GM12878 (cell line): ENCODE measurements around the gene CSRNP2. TPM values are rescaled to one million over a fixed set of nuclear protein-coding genes. Genes with fewer than 3 reads are reported as not detected.

Source experiments
- ATAC-seq: fragments of 200-7000 bp; cut with Tn5 transposase; 3 replicates; pipeline ENCODE4 v1.9.1; 2020; ENCODE audit warnings: mild to moderate bottlenecking, moderate library complexity
- BruUV-seq: library from RNA; stranded (reverse); fragments of 400-500 nt; replicated peaks from 2 replicates; lab custom pipeline; 2021; lab: Mats Ljungman, UMichigan
- CTCF ChIA-PET: fragments of 300-600 bp; sonication (Branson Sonifier 250); formaldehyde crosslinking; extraction: SDS; loops from one replicate; lab custom pipeline; 2021; ENCODE audit warnings: inconsistent platforms; lab: Yijun Ruan, JAX
- POLR2A ChIA-PET: fragments of 350-600 bp; formaldehyde crosslinking; extraction: SDS; loops from one replicate; lab custom pipeline; 2021; ENCODE audit warnings: inconsistent platforms; lab: Charles Lee
- RAD21 ChIA-PET: fragments of 300-600 bp; sonication (Branson Sonifier 250); formaldehyde crosslinking; loops from one replicate; lab custom pipeline; 2023; ENCODE audit warnings: antibody characterized with exemption; ENCODE audit not compliant: unreplicated experiment; lab: Charles Lee
- SMC1A ChIA-PET: fragments of 300-600 bp; sonication (Branson Sonifier 250); formaldehyde crosslinking; loops from one replicate; lab custom pipeline; 2023; ENCODE audit not compliant: unreplicated experiment, uncharacterized antibody; lab: Charles Lee
- DNase-seq: peaks from one replicate; pipeline ENCODE4 v3.0.0-alpha.2; 2011; ENCODE audit warnings: low read depth, low spot score
- FAIRE-seq: peaks from 3 replicates; lab custom pipeline; 2011; peaks lifted over from hg19 to GRCh38; lab: Jason Lieb, UNC
- H2AFZ ChIP-seq: 2 replicates; pipeline ENCODE4 v1.6.0; 2011; ENCODE audit warnings: low read depth, low read length, control low read depth; ENCODE audit not compliant: control insufficient read depth
- H3K27ac ChIP-seq: 2 replicates; pipeline ENCODE4 v1.5.1; 2011; ENCODE audit warnings: control low read depth; ENCODE audit not compliant: control insufficient read depth, insufficient read depth
- H3K27me3 ChIP-seq, 2 experiments: replicated peaks in 1 of 2; 2 replicates each; pipeline versions ENCODE4 v1.6.0 to v1.6.1; 2011; ENCODE audit warnings: low read length in 1 of 2; ENCODE audit not compliant: control insufficient read depth in 2 of 2, insufficient read depth in 2 of 2
- H3K36me3 ChIP-seq, 2 experiments: 2 replicates each; pipeline ENCODE4 v1.5.1; 2011; ENCODE audit warnings: low read length in 1 of 2; ENCODE audit not compliant: control insufficient read depth in 2 of 2, insufficient read depth in 2 of 2
- H3K4me1 ChIP-seq: 2 replicates; pipeline ENCODE4 v1.6.1; 2011; ENCODE audit warnings: mild to moderate bottlenecking, low read length, moderate library complexity, mixed read lengths; ENCODE audit not compliant: control insufficient read depth, insufficient read depth
- H3K4me2 ChIP-seq: 2 replicates; pipeline ENCODE4 v1.6.0; 2011; ENCODE audit warnings: control low read depth; ENCODE audit not compliant: control insufficient read depth, insufficient read depth
- H3K4me3 ChIP-seq: fragments of 200-600 bp; sonication (generic); 2 replicates; pipeline ENCODE4 v1.5.1; 2016
- H3K79me2 ChIP-seq: 2 replicates; pipeline ENCODE4 v1.6.0; 2011; ENCODE audit warnings: low read length; ENCODE audit not compliant: control insufficient read depth, insufficient read depth
- H3K9ac ChIP-seq: 2 replicates; pipeline ENCODE4 v1.8.0; 2011; ENCODE audit warnings: low read length, control low read depth, mixed read lengths; ENCODE audit not compliant: control insufficient read depth, insufficient read depth
- H3K9me3 ChIP-seq: replicated peaks from 3 replicates; pipeline ENCODE4 v1.5.1; 2011; ENCODE audit warnings: mild to moderate bottlenecking, low read length; ENCODE audit not compliant: control insufficient read depth, insufficient read depth
- H4K20me1 ChIP-seq: 2 replicates; pipeline ENCODE4 v1.6.0; 2011; ENCODE audit not compliant: control insufficient read depth, insufficient read depth
- BMI1 ChIP-seq: fragments of 450-650 bp; IDR thresholded peaks from 2 replicates; pipeline ENCODE4 v1.6.1; 2016; ENCODE audit warnings: mild to moderate bottlenecking, moderate library complexity, borderline replicate concordance
- BRCA1 ChIP-seq: IDR thresholded peaks from 2 replicates; pipeline ENCODE4 v1.6.1; 2011; ENCODE audit warnings: low read depth, low read length, improper control_type of control experiment
- MEF2A ChIP-seq: IDR thresholded peaks from 2 replicates; pipeline ENCODE4 v1.6.1; 2011; ENCODE audit warnings: low read depth, mild to moderate bottlenecking, low read length, moderate library complexity; ENCODE audit not compliant: insufficient read depth
- MEF2B ChIP-seq: fragments of 450-650 bp; IDR thresholded peaks from 2 replicates; pipeline ENCODE4 v1.6.1; 2018; ENCODE audit warnings: mild to moderate bottlenecking, moderate library complexity; ENCODE audit not compliant: partially characterized antibody, poor library complexity, severe bottlenecking
- MXI1 ChIP-seq: fragments of 150-350 bp; IDR thresholded peaks from 2 replicates; pipeline ENCODE4 v1.6.1; 2011; ENCODE audit warnings: low read depth, mild to moderate bottlenecking, inconsistent platforms, low read length, improper control_type of control experiment
- PRDM15 ChIP-seq: fragments of 450-650 bp; formaldehyde crosslinking; IDR thresholded peaks from 2 replicates; pipeline ENCODE4 v1.4.0; 2020; ENCODE audit warnings: mild to moderate bottlenecking, moderate library complexity
- SMARCA5 ChIP-seq: fragments of 450-650 bp; IDR thresholded peaks from 2 replicates; pipeline ENCODE4 v1.6.1; 2017; ENCODE audit warnings: mild to moderate bottlenecking
- SP1 ChIP-seq: IDR thresholded peaks from one replicate; pipeline ENCODE4 v1.6.1; 2011; ENCODE audit warnings: low read depth, low read length
- WGBS: methylation state at CpG from one replicate; pipeline ENCODE4 v1.1.6; 2016; ENCODE audit warnings: low lambda C conversion rate; ENCODE audit not compliant: insufficient replicate concordance, insufficient coverage; ENCODE audit errors: missing lambda C conversion rate; 5-methylcytosine and 5-hydroxymethylcytosine counted together
- in situ Hi-C: fragments of 300-500 bp; cut with MboI; formaldehyde crosslinking; loops from 9 replicates; pipeline ENCODE4 v1.14.3; 2018; ENCODE audit warnings: mixed read lengths
- intact Hi-C: fragments of 100-400 bp; cut with micrococcal nuclease; formaldehyde crosslinking; loops from one replicate; pipeline ENCODE4 v1.14.2; 2022; ENCODE audit not compliant: unreplicated experiment
- polyA plus RNA-seq, 11 experiments: library from polyadenylated mRNA; depleted of rRNA in 4 of 11; unstranded in 6 of 11; stranded (reverse) in 5 of 11; fragments of >200 nt; fragmentation: Nextera tagmentation in 4 of 11; fragmentation: Illumina TruSeq in 1 of 11; extraction: Ambion mirVana in 4 of 11; extraction: Trizol in 1 of 11; gene quantifications; 1 replicate in 1 of 11; 2 replicates in 10 of 11; pipeline versions ENCODE4 v1.2.1 to v1.2.3, GENCODE V29; 2011 to 2016; ENCODE audit warnings: inconsistent platforms in 2 of 11, missing spikeins in 2 of 11, low read depth in 1 of 11
- total RNA-seq, 4 experiments: library from RNA; depleted of rRNA in 3 of 4; stranded (reverse); fragments of >200 nt in 3 of 4; fragmentation: Illumina TruSeq in 1 of 4; extraction: Trizol in 1 of 4; gene quantifications; 2 replicates each; pipeline versions ENCODE4 v1.2.1 to v1.2.3, GENCODE V29; 2013 to 2021

The CSRNP2 gene
- total and polyA plus RNA-seq, 10 of the 15 experiments (the other 5 are each of a cell fraction or from before 2014, with no cell fraction given) = 1.2 to 12.1 (median 6.3) TPM

- TF ChIP-seq MEF2B (no peak), SP1 (no peak), SMARCA5 (no peak)
Observed at GRCh38 chr12:51126297-51126696, 42.9 kb upstream of the CSRNP2 start (continued).

GRCh38 chr12:51124504-51124903 is 41.1 kb upstream of the CSRNP2 start:
- RAD21 ChIA-PET = no interaction called here
- ATAC-seq = no peak
- Histone ChIP-seq H3K9me3 (no peaks in the 10 kb centered on the region), H3K4me3 (no peak overlapping the region), H3K79me2 (peaks cover 1% of the 10 kb centered on the region; the same call in 1 of the 2 replicates), H3K36me3 (peaks cover 3 to 9% of the 10 kb centered on the region in 2 experiments; a peak in 3 of 4 replicates), H3K4me1 (0 out of 2 replicates have a peak, but pooled peaks cover 2% of the 10 kb centered on the region), H3K9ac (no peak overlapping the region), H2AFZ (no peak overlapping the region), H4K20me1 (no peaks in the 10 kb centered on the region), H3K27me3 (no peaks in the 10 kb centered on the region), H3K4me2 (no peak overlapping the region), H3K27ac (no peak overlapping the region)
- 98% methylated on average over 14 of the region's 14 CpGs for WGBS
- no peak for DNase-seq
- no peak for TF ChIP-seq MXI1
- no peak for TF ChIP-seq BMI1
- intact Hi-C loops = no loop called here
- BruUV-seq = no TSS peak
- SMC1A ChIA-PET = no interaction called here
- in situ Hi-C loops = no loop called here
- CTCF ChIA-PET = interaction anchor here (0.6 kb wide), 1 partner anchor 14 kb away, joined by 3 read pairs; no protein-coding TSS in a partner anchor
- POLR2A ChIA-PET = no interaction called here
- FAIRE-seq = no peak

- SMC1A ChIA-PET = no interaction called here
- BruUV-seq = no TSS peak
- no peak overlapping the region for H3K4me3 ChIP-seq
Observed at GRCh38 chr12:51122844-51123243, 39.4 kb upstream of the CSRNP2 start.

More at GRCh38 chr12:51122844-51123243, 39.4 kb upstream of the CSRNP2 start:
- ChIA-PET RAD21 (no interaction called here), CTCF (no interaction called here), POLR2A (no interaction called here)
- no peak overlapping the region for H3K4me2 ChIP-seq
- no peak overlapping the region for H3K27ac ChIP-seq
- H4K20me1 ChIP-seq = no peaks in the 10 kb centered on the region
- in situ Hi-C loops = no loop called here
- DNase-seq (no peak), FAIRE-seq (peak; percentile 61), ATAC-seq (no peak)
- TF ChIP-seq BRCA1 = no peak
- TF ChIP-seq MEF2A = no peak
- no peak for TF ChIP-seq PRDM15
- H3K36me3 ChIP-seq = peaks cover 3 to 10% of the 10 kb centered on the region in 2 experiments; a peak in 3 of 4 replicates
- no peak overlapping the region for H2AFZ ChIP-seq
- 0 out of 2 replicates have a peak, but pooled peaks cover 2% of the 10 kb centered on the region for H3K4me1 ChIP-seq
- H3K79me2 ChIP-seq = no peaks in the 10 kb centered on the region
- H3K9ac ChIP-seq = no peak overlapping the region
- intact Hi-C loops = no loop called here
- H3K9me3 ChIP-seq = no peaks in the 10 kb centered on the region
- no peaks in the 10 kb centered on the region for H3K27me3 ChIP-seq
